ENCODE results near the gene ZNF521.

ZNF521 gene

GRCh38 chr18:25111377-25112288 is 240.3 kb downstream of the ZNF521 start:
- DNase-seq, result no peak

DNA sequence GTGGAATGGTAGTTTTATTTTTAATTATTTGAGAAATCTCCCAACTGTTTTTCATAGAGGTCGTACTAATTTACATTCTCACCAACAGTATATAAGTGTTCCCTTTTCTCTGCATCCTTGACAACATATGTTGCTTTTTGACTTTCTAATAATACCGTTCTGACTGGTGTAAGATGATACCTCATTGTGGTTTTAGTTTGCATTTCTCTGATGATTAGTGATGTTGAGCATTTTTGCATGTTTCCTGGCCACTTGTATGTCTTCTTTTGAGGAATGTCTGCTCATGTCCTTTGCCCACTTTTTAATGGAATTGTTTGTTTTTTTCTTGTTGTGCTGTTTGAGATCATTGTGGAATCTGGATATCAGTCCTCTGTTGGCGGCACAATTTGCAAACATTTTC is 242.5 kb downstream of the ZNF521 start:
- DNase-seq, result no peak

- no peak for DNase-seq
These were observed 248.4 kb downstream of the ZNF521 start for GRCh38 chr18:25103468-25104155.

GRCh38 chr18:25102662-25103061 is 249.3 kb downstream of the ZNF521 start:
- DNase-seq, result no peak

- no peak for DNase-seq
These were observed 251.5 kb downstream of the ZNF521 start for GRCh38 chr18:25100418-25100817.

GRCh38 chr18:25099895-25100294 is 252.1 kb downstream of the ZNF521 start:
- no peak for DNase-seq

DNA sequence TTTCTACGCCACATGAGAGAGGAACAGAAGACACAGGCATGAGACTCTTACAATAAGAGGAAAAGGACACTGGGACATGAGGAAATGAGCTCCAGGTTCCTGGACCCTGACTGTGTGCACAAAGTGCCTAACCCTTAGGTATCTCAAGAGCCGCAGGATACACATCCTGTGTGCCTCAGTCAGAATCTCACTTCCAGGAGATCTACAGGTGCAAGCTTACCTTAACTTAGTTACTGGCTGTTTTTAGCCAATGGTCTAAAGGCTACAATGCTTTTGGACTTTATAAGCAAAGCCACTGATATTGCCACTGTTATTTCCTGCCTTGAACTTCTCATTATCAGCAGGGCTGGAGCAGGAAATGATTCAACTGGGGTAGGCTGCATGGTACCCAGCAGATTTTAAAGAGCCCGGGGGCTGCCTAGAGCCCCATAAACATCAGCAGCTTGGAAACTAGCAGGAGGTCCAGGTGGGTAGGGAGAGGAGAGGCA is 254.4 kb downstream of the ZNF521 start:
- DNase-seq, result no peak

DNA sequence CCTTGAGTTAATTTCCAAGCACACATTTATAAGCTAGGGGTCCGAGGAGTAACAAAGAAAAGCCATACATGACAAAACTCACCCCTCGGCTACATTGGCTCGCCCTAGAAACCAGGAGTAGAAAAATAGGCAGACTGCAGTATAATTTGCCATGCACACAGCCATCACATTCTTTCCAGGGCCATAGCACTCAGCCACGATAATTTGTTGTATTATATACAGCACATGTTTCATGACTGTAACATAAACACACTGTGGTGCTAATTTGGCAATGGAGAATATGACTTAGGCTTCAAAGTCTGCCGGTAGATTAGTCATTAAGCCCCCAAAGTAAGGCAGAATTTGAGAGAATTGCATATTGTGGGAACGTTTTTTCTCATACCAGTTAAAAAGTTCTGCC is 254.9 kb downstream of the ZNF521 start:
- no peak for DNase-seq

DNA sequence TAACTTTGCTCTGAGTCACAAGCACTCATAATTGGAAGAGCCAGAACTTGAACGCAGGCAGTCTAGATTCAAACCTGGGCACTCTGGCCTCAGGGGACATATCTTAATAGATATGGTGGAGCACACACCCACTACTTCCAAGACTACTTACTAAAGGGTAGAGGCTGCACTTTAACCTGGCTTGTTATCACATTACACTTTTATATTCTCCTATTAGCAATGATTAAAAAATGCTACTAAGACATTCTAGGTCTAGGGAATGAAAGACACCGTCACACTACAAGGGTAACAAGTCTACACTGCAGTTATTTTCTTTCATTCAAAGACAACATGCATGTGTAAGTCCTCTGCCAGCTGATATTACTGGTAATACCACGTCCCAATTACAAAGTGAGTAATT is 258.8 kb downstream of the ZNF521 start:
- no peak for DNase-seq

DNA sequence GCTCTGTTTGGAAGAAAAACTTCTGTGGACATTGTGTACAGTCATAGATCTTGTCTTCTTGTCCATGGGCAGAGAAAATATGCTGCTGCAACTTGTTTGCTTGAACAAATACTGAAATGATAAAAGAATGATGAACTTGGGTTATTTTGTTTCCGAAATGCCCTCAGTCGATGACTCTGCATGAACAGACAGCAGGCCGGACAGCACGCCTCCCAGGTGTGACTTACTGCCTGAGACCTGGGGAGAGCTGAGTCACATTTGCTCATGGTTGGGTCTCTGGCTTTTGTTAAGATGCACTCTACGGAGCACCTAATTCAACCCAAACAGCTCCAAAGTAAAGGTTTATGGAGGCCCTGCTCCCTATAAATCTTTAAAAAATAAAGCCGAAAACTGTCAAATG is 262.5 kb downstream of the ZNF521 start:
- DNase-seq, result no peak

- DNase-seq, result no peak
These were observed 265.1 kb downstream of the ZNF521 start for GRCh38 chr18:25086876-25087275.

- DNase-seq, result no peak
These were observed 271.0 kb downstream of the ZNF521 start for GRCh38 chr18:25081001-25081400.

GRCh38 chr18:25080211-25080610 is 271.8 kb downstream of the ZNF521 start:
- DNase-seq, result no peak

- no peak for DNase-seq
These were observed 273.8 kb downstream of the ZNF521 start for GRCh38 chr18:25077944-25078723.

DNA sequence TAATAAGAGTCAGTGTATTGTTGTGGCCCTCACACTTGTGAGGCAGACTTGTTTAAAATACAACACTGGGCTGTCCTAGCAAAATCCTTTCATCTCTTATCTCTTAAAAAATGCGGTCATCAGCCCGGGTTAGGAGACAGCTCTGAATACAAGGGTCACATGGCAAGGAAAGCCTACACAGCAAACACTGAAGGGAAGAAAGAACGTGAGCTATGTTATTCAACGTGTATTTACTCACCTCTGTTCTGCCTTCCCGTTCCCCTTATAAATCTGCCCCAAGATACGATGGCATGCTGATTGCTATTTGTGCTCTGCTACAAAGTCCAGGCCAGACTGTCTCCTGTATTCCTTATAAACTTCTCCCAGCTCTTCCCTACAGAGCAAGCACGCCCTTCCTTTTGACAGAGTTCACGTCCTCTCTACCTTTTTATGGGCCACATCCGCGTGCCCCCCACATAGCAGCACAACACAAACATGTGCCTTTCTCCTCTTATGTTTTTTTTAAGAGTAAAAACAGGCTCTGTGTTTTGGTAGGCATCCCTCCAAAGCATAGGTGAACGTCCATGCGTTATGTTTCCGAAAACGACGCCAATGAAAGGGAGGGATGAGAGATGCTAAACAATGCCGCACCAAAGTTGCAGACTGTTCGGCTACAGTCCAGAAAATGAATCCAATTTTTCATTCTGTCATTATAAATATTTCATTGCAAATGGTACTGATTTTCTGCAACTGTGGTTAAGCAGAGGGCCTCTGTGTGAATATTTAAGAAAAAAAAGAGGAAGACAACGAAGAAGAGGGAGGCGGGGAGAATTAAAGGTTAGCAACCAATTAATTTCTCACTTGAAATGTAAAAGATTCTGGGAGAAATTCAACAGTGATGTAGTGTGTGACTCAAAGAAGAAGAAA is 274.7 kb downstream of the ZNF521 start:
- DNase-seq, result no peak

DNA sequence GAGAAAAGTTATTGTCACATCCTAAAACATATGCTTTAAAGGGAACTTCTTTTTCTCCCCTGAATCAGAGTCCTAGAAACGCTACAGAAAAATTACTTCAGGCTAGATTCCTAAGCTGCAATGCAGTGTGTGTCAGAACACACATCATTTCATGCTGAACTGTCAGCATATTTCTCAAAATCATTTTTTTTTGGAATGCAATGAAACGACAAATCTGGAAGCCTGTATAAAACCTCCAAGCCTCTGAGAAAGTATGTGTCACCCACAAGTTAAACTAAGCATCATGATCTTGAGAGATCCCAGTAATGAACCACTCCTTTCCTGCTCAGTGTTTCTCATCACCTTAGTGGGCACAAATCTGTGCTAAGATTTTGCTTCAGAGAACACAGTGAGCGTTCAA is 276.2 kb downstream of the ZNF521 start:
- no peak for DNase-seq

DNA sequence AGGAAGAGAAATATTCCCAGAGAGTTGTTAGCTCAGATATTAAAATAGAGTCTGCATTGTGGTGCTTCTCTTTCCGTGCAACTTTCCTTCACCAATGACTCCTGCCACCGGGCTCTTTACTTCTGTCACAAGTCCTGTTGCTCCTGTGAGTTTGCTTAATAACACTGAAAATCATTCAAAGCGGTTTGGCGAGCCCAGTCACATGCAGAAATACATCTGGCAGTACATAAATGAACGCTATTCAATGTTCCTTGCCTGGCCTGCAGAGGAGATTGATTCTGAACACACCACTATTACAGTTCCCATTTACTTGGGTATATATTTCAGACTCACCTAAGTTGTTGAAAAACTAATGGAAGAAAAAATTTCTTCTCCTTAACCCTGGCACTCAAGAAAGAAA is 276.6 kb downstream of the ZNF521 start:
- DNase-seq, result no peak

- DNase-seq, result no peak
These were observed 277.0 kb downstream of the ZNF521 start for GRCh38 chr18:25074925-25075324.

GRCh38 chr18:25072205-25072604 is 279.8 kb downstream of the ZNF521 start:
- DNase-seq, result no peak

DNA sequence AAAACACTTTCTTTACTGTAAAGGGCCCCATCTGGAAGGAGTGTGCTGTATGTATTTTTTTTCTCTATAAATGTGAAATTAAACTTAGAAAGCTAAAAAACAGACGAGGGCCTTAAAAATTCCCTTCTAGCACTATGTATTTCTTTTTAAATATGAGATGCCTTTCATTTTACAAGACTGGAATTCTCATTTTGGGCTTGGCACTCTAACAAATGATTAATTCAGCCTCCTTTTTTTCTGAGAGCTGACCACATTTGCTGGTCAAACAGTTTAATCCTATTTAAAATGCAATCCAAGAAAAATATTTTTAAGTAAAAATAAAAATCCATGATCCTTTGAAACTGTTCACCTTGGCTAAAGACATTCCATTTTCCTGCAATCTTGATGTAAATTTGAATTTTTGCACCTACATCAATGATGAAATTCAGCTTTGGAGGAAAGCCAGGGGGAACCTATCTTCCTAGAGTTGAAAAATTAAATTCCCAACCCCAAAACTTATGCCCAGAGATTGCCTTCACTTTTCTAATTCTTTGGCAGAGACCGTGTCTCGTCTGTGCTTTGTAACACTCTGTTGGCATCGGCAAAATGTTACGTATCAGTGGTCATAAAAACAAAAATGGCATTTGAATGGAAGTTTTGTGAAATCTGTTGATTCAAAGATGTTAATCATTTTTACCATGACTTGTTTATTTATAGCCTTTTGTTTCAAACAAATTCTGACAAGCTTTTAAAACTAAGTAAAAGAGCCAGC is 284.5 kb downstream of the ZNF521 start:
- no peak for DNase-seq

GRCh38 chr18:25066516-25066915 is 285.4 kb downstream of the ZNF521 start:
- DNase-seq, result no peak

GRCh38 chr18:25062720-25063119 is 289.2 kb downstream of the ZNF521 start:
- DNase-seq, result no peak
